GM10847 (cell line): ENCODE data around the gene MPND.
A peak's percentile ranks its signal among the peaks of the same experiment; 100 is the strongest.

Experiments
- POLR2A ChIP-seq: IDR thresholded peaks from 2 replicates; pipeline ENCODE4 v1.6.1; 2011; ENCODE audit not compliant: insufficient read length; ENCODE audit errors: extremely low read depth

MPND gene

GRCh38 chr19:4390567-4391305, 47.4 kb downstream of the MPND start:
- no peak for TF ChIP-seq POLR2A

GRCh38 chr19:4391306-4391693, 47.9 kb downstream of the MPND start:
- no peak for TF ChIP-seq POLR2A

- TF ChIP-seq POLR2A, result no peak
Measured at GRCh38 chr19:4391701-4392483, 48.5 kb downstream of the MPND start.

- TF ChIP-seq POLR2A, result no peak
Measured at GRCh38 chr19:4393947-4394590, 50.7 kb downstream of the MPND start.

- no peak for TF ChIP-seq POLR2A
Measured at GRCh38 chr19:4396949-4397783, 53.8 kb downstream of the MPND start.

GRCh38 chr19:4399812-4400134, 56.4 kb downstream of the MPND start:
- no peak for TF ChIP-seq POLR2A

GRCh38 chr19:4400135-4400936, 57.0 kb downstream of the MPND start, which contains the start of gene SH3GL1:
SH3GL1 (minus strand) TSS chr19:4400547; CDS start chr19:4400368, 179 bp downstream.
- TF ChIP-seq POLR2A, result peak; percentile 78

- no peak for TF ChIP-seq POLR2A
Measured at GRCh38 chr19:4401769-4402170, 58.4 kb downstream of the MPND start.

GRCh38 chr19:4402171-4403004, 59.0 kb downstream of the MPND start, which contains the start of gene CHAF1A:
CHAF1A (plus strand) TSS chr19:4402640; CDS start chr19:4402763, 123 bp downstream.
- TF ChIP-seq POLR2A, result peak; percentile 58

- no peak for TF ChIP-seq POLR2A
Measured at GRCh38 chr19:4403005-4403761, 59.8 kb downstream of the MPND start.

GRCh38 chr19:4405977-4406376, 62.6 kb downstream of the MPND start:
- TF ChIP-seq POLR2A, result no peak

- no peak for TF ChIP-seq POLR2A
Measured at GRCh38 chr19:4406626-4407025, 63.3 kb downstream of the MPND start.
